Tibial artery (tissue), 4 donors: ENCODE measurements around the gene SUSD1.

Experiments used
- DNase-seq, 2 donors: peaks; one replicate each; pipeline ENCODE4 v3.0.0-alpha.2; 2019
- H3K27ac ChIP-seq, 2 donors: fragments of 200-600 bp; sonication (generic) in 1 of 2; 1 replicate in 1 of 2; 2 replicates in 1 of 2; pipeline ENCODE4 v1.5.1; 2018 to 2019; ENCODE audit warnings: mild to moderate bottlenecking in 1 of 2
- H3K27me3 ChIP-seq, 2 donors: fragments of 200-600 bp; sonication (generic) in 1 of 2; one replicate each; pipeline versions ENCODE4 v1.5.1 to v1.6.0; 2016 to 2019
- H3K36me3 ChIP-seq, 3 donors: fragments of 200-600 bp; sonication (generic) in 2 of 3; one replicate each; pipeline ENCODE4 v1.5.1; 2016 to 2019; ENCODE audit warnings: mild to moderate bottlenecking in 2 of 3
- H3K4me1 ChIP-seq, 4 donors: fragments of 200-600 bp; sonication (generic) in 2 of 4; 1 replicate in 3 of 4; 2 replicates in 1 of 4; pipeline ENCODE4 v1.5.1; 2016 to 2019
- H3K4me3 ChIP-seq, 2 donors: fragments of 200-600 bp; sonication (generic) in 1 of 2; 1 replicate in 1 of 2; 2 replicates in 1 of 2; pipeline ENCODE4 v1.5.1; 2018 to 2019; ENCODE audit warnings: mild to moderate bottlenecking in 2 of 2
- H3K9me3 ChIP-seq, 3 donors: fragments of 200-600 bp; sonication (generic) in 1 of 3; one replicate each; pipeline ENCODE4 v1.5.1; 2016 to 2019
- CTCF ChIP-seq, 2 experiments: fragments of 200-600 bp in 1 of 2; fragments of 450-650 bp in 1 of 2; IDR thresholded peaks; one replicate each; pipeline ENCODE4 v1.5.1; 2017 to 2019; ENCODE audit warnings: antibody characterized with exemption in 2 of 2, mild to moderate bottlenecking in 1 of 2, moderate library complexity in 1 of 2
- intact Hi-C: fragments of 100-400 bp; cut with DNase I; formaldehyde crosslinking; loops from one replicate; pipeline ENCODE4 v1.15.0; 2023; ENCODE audit warnings: low total_unique reads

The SUSD1 gene

GRCh38 chr9:112174965-112175795 is at the start of gene SUSD1:
SUSD1 (minus strand) TSS chr9:112175297; CDS start chr9:112175235, 62 bp downstream.
- TF ChIP-seq CTCF (IDR thresholded peaks at IDR 0.05) = no peak
- Histone ChIP-seq H3K9me3 (no peaks in the 10 kb centered on the region), H3K4me3 (peak within 1 kb of the TSS; percentile 62 to 81), H3K27ac (peak within 1 kb of the TSS; percentile 19 to 72), H3K4me1 (peaks cover 0 to 19% (median 4%) of the 10 kb centered on the region in 4 donors), H3K36me3 (no peaks in the 10 kb centered on the region), H3K27me3 (no peaks in the 10 kb centered on the region)
- no peak for DNase-seq
- intact Hi-C loops = loop anchor here (10.0 kb wide), 1 partner anchor 160 kb away; the partner anchor contains the start of gene PTBP3

DNA sequence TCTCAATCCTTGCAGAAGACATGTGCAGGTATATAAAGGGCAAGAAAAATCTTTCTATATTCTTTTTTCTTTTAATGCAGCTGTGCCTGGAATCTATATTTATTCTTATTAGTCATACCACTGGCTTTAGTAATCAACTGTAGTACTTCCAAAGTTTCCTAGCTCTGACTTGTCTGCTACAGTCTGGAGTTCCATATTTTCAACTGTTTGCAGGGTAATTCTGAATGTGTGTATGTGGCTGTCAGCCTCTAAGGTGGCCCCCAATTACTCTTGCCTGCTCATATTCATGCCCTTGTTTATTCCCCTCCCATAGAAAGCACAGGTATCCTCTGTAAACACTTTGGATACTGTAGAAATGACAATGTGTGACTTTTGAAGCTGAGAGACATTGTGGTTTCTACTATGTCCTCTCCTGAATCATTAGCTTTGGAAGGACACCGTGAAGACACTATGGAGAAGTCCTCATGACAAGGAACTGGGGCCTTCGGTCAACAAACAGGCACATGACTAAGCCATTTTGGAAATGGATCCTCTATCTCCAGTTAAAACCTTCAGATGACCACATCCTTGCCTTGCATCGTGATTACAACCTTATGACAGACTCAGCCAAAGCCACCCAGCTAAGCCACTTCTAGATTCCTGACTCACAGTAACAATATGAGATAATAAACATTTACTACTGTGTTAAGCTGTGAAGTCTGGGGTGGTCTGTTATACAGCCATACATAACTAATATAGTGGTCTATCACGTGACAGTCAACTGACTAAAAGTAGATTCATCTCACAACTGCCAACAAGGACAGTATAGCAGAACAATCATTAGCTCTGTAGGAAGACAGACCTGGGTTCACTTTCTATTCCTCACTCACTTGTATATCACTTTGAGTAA is 49.5 kb upstream of the SUSD1 start:
- H3K4me1 ChIP-seq = peaks cover 0 to 18% (median 0%) of the 10 kb centered on the region in 4 donors
- intact Hi-C loops = no loop called here
- peaks cover 26 to 51% (median 47%) of the 10 kb centered on the region in 3 donors for H3K36me3 ChIP-seq
- no peak for TF ChIP-seq CTCF (IDR thresholded peaks at IDR 0.05)
- H3K9me3 ChIP-seq = no peaks in the 10 kb centered on the region
- H3K27me3 ChIP-seq = no peaks in the 10 kb centered on the region
- H3K4me3 ChIP-seq = no peak overlapping the region
- no peak overlapping the region for H3K27ac ChIP-seq
- DNase-seq = no peak

GRCh38 chr9:112218908-112219307 is 43.8 kb upstream of the SUSD1 start:
- intact Hi-C loops = no loop called here
- H3K27me3 ChIP-seq = no peaks in the 10 kb centered on the region
- peaks cover 0 to 30% (median 25%) of the 10 kb centered on the region in 3 donors for H3K36me3 ChIP-seq
- H3K4me3 ChIP-seq = no peak overlapping the region
- DNase-seq = no peak
- no peak for TF ChIP-seq CTCF (IDR thresholded peaks at IDR 0.05)
- H3K4me1 ChIP-seq = peaks cover 0 to 23% (median 0%) of the 10 kb centered on the region in 4 donors
- no peak overlapping the region for H3K27ac ChIP-seq
- H3K9me3 ChIP-seq = no peaks in the 10 kb centered on the region

DNA sequence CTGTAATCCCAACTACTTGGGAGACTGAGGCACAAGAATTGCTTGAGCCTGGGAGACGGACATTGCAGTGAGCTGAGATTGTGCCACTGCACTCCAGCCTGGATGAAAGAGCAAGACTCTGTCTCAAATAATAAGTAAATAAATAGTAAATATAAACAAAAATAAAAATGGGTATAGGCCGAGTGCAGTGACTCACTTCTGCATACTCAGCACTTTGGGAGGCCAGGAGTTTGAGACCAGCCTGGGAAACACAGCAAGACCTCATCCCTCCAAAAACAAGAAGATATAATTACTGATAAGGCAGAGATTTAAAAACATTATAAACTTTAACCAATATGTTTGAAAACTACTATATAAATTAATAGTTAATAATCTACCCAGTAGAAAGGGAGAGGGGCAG is 37.8 kb upstream of the SUSD1 start:
- Histone ChIP-seq H3K27ac (no peak overlapping the region), H3K4me1 (no peaks in the 10 kb centered on the region), H3K4me3 (no peak overlapping the region), H3K36me3 (peaks cover 24 to 62% (median 48%) of the 10 kb centered on the region in 3 donors), H3K9me3 (peaks cover 0 to 5% (median 0%) of the 10 kb centered on the region in 3 donors), H3K27me3 (no peaks in the 10 kb centered on the region)
- no peak for DNase-seq
- no peak for TF ChIP-seq CTCF (IDR thresholded peaks at IDR 0.05)
- intact Hi-C loops = no loop called here

- TF ChIP-seq CTCF (IDR thresholded peaks at IDR 0.05) = no peak
- H3K27ac ChIP-seq = no peak overlapping the region
- DNase-seq = no peak
- H3K27me3 ChIP-seq = no peaks in the 10 kb centered on the region
- peaks cover 0 to 12% (median 9%) of the 10 kb centered on the region in 3 donors for H3K9me3 ChIP-seq
- H3K4me1 ChIP-seq = no peaks in the 10 kb centered on the region
- H3K36me3 ChIP-seq = peaks cover 36 to 49% (median 41%) of the 10 kb centered on the region in 3 donors
- H3K4me3 ChIP-seq = no peak overlapping the region
- intact Hi-C loops = no loop called here
Observed at GRCh38 chr9:112207451-112207850, 32.4 kb upstream of the SUSD1 start.
